IPS-18c (cell line): Measurements from ENCODE around the gene REEP1.
"Not testable (repeated sequence)": the region's sequence is repeated elsewhere in the genome, so short reads cannot be mapped to it uniquely, and the experiment has no call there.

Experiments
- H3K4me3 ChIP-seq: 2 replicates; pipeline ENCODE4 v1.7.0; 2013; ENCODE audit warnings: low read depth, mild to moderate bottlenecking, low read length, moderate library complexity; ENCODE audit not compliant: insufficient read depth
- H3K9me3 ChIP-seq: one replicate; pipeline ENCODE4 v1.6.1; 2013; ENCODE audit warnings: mild to moderate bottlenecking, low read length, moderate library complexity; ENCODE audit not compliant: control insufficient read depth, insufficient read depth

Gene REEP1

DNA sequence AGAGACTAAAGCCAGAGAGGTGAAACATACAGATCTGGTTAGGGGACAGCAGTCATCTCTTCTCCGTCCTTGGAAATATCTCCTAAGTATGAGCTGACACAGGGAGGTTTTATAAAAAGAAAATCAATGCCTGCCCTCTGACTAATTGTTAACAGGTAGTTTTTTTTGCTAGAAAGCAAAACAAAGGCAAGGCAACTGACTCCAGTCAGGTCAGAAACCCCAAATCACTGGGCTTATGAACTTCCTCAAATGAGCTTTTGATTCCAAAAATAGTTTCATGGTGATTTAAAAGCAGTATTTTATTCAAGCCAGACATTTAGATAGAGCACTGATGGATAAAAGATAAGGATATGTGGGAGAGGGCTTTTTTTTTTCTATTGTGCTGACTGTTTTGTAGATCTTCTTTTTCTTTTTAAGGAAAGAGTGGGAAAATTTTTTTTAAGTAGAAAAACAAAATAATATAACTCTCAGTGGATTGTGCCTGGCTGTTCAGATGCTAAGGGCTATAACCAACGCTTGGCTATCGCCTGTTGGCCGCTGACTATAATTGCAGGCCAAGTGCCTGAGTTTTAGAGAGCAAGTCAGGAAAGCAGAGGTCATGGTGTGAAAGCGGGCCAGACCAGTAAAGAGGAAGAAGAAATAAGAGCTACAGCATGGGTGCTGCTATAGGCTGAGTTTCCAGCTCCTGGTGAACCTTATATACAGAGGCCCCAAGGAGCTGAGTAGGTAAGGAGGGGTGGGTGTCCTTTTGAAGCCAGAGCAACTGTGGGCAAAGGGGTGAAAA is 93.3 kb downstream of the REEP1 start:
- Histone ChIP-seq H3K4me3 (no peak overlapping the region), H3K9me3 (no peaks in the 10 kb centered on the region)

DNA sequence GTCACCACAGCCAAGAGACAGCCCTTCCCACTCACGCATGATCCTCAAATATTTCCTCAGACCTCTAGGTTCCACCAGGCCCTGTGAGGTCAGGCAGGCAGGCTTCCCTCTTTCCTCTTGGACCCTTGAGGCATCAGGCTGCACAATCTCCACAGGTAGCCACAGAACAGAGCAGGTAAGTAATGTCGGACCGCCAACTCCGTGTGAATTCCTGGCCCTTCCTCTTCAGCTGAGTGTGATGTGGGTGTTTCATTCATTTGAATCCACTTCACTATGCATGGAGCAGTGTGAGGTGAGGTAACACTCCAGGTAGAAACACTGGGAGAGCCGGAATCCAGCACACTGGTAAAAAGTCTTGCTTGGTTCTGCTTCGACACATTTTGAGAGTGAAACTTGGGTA is 94.2 kb downstream of the REEP1 start:
- H3K4me3 ChIP-seq: no peak overlapping the region
- H3K9me3 ChIP-seq: no peaks in the 10 kb centered on the region

DNA sequence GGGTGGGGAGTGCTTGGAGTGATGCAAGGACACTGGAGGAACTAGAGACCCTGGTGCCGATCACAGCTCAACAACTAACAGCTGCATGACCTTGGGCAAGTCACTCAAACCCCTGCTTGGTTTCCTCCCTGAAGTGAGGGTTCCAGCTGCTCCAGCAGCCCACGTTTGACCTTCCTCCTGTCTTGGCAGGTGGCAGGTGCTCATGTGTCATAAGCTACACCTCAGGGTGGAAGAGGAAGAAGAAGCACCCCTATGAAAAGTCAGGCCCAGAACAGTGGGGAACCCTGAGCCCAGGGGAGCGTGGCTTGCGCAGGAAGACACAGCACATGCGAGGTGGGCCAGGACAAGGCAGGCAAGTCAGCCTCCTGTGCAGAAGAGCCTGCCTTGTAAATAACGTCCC is 95.8 kb downstream of the REEP1 start:
- no peaks in the 10 kb centered on the region for H3K9me3 ChIP-seq
- no peak overlapping the region for H3K4me3 ChIP-seq

DNA sequence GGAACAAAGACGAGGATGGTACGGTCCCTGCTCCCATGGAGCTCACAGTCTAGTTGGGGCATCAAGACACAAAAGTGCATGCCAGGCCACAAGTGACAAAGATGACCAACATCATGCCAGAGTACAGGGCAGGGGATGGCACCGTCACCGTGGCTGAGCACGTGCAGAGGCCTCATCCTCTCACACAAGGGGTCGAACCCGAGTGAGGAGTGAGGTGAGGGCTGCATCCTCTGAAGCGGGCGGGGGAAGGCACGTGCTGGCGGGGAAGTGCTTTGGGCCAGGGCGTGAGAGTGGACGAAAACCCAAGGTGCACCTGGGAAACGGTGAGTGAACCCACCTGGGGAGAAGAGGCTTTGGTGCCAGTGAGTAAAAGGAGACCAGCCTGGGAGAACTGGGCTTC is 97.2 kb downstream of the REEP1 start:
- Histone ChIP-seq H3K9me3 (no peaks in the 10 kb centered on the region), H3K4me3 (no peak overlapping the region)

DNA sequence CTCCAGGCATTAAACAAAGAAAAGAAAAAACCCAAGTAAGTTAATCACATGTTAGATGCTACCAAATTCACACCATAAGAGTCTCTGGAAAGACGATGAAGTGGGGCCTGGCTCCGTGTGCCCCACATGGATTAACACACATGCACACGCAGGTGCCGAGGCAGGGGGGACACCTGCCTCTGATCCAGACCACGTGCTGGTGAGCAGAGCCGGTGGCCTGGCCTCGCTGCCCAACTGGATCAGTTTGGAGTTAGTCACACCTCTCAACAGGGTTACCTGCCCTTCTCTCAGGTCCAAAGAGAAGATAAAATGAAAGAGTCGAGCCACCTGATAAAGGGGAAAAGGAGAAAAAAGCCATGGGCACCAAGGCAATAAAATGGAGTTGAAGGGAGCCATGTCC is 97.7 kb downstream of the REEP1 start:
- H3K4me3 ChIP-seq: no peak overlapping the region

DNA sequence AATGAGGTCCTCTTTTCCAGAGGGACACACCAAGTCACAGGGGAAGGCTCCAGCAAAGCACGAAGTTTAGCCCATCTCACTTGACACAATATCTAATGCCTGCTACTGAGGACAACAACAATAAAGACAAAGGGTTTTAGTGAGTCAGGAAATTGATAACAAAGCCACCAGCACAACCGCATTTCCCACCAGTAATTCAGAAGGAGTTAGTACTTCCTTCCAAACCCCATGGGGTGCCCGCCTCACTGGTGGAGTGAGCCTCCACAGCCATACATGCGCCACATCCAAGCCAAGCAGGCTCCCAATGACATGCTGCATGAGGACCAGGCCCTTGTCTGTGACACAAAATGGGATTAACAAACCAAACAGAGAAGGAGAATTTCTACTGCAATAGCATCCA is 98.1 kb downstream of the REEP1 start:
- H3K4me3 ChIP-seq: no peak overlapping the region
- no peaks in the 10 kb centered on the region for H3K9me3 ChIP-seq

More for the DNA sequence above, 97.7 kb downstream of the REEP1 start:
- H3K9me3 ChIP-seq: no peaks in the 10 kb centered on the region

DNA sequence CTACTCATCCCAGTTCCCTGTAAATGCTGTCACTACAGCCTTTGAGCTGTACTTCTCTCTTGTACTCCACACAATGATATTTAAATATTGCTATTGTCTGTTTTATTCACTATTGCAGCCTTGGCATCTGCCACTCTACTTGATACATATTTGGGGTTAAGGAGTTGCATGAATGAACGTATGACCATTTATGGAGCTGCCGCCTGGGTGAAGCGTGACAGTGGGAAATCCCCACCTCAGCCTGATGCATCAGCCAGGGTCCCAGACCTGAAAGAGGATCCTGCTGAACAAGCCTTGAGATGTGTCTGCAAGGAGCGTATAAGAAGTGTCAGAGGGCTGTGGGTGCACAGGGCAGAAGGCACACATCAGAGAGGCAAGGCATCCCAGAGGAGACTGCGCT is 99.1 kb downstream of the REEP1 start:
- no peaks in the 10 kb centered on the region for H3K9me3 ChIP-seq
- H3K4me3 ChIP-seq: no peak overlapping the region

DNA sequence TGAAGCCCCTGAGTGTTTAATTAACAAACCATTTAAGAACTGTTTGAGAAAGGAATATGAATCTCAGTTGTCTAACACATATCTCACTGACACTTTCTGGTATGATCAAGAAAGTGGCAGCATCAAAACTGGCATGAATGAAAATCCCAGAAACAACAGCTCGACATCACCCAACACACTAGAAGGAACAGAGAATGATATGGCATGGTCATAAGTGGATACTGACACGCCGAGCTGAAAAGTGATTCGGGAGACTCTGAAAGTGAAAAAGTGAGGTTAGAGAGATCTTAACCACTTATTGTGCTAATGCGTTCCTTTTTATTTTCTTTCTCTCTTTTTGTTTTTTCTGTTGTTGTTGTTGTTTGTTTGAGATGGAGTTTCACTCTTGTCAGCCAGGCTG is 100.3 kb downstream of the REEP1 start:
- H3K9me3 ChIP-seq: no peaks in the 10 kb centered on the region
- no peak overlapping the region for H3K4me3 ChIP-seq

DNA sequence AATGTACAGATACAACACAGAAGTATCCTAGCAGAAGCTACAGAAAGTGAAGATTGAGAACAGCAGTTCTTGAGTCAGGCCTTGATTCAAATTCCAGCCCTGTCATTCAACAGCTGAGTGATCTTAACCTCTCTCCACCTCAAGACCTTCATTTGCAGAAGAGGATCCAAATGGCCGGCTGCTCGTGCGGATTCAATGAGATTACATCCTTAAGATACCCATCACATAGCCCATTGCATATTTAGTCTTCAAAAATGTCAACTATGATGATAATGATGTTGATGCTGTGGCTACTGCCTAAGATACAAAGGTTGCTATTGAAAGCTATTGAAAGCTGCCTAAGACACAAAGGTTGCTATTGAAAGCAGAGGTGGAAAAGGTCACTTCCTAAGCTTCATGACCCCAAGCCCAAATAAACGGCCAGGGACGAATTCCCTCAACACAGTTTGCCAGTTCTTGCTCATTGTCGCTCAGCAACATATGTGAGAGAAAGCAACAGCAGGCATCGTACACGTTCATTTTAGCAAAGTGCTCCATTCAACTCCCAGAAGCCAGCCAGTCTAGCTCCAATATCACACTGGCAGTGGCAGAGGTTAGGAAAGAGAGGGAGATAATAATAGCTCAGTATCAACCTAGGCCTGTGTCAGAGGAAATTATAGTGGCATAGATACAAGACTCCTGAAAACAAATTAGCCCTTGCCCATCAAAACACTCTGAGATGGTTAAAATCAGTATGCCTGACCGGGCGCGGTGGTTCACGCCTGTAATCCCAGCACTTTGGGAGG is 102.0 kb downstream of the REEP1 start:
- no peaks in the 10 kb centered on the region for H3K9me3 ChIP-seq
- H3K4me3 ChIP-seq: no peak overlapping the region

DNA sequence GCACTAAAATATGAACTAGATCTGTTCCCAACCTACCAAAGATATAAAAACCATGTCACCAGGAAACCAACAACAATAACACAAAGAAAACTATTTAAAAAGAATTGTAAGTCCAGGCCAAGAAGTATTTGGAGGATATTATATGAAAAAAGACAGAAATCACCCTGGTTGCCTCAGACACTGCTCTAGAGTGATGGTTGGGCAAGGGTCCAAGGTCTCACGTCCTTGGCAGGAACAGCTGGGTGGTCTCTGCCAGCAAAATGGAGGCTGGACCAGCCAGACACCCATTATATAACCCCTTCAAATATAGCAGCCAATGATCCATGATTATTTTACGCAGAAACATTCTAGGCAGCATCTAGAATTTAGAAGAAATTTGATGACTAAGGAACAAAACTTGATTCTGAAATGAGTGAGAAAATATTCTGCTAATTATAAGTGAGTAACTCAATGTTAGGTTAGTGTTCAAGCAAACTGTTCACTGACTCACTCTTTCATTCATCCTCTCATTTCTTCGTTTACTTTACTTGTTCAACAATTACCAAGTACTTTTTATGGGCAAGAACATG is 102.8 kb downstream of the REEP1 start:
- Histone ChIP-seq H3K9me3 (no peaks in the 10 kb centered on the region), H3K4me3 (no peak overlapping the region)

DNA sequence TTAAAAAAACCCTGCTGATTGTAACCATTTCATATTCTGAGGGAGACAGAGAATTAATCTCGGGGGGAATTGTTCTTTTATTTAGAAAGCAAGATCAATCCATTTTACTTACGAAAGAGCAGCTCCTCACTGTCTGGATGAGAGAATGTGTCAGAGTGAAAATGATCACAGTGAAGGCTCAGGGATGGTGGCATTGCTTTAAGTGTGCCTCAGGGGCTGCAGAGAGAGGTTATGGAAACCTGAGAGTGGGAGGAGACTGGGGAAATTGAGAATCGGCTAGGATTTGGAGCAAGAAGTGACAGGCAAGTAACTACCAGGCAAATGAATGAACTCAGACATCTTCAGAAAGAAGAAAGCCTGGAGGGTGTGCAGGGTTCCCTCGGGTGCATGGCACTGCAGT is 104.0 kb downstream of the REEP1 start:
- Histone ChIP-seq H3K4me3 (no peak overlapping the region), H3K9me3 (no peaks in the 10 kb centered on the region)

DNA sequence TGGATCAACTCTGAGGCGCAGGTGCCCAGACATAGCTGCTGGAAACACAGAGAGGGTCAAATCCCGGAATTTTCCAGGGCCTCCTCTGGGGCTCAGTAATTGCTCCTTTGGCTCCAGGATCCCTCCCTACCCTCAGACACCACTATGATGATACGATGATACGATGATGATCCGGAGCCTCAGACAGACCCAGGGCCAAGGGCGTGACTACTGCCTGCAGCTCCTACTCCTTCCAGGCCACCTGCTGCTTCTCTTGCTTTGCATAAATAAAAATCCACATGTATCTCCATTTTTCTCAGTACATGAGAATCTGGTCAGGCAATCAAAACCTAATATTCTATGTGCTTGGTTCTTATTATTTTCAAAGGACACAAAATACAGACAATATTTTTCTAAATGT is 104.5 kb downstream of the REEP1 start:
- Histone ChIP-seq H3K9me3 (no peaks in the 10 kb centered on the region), H3K4me3 (no peak overlapping the region)

DNA sequence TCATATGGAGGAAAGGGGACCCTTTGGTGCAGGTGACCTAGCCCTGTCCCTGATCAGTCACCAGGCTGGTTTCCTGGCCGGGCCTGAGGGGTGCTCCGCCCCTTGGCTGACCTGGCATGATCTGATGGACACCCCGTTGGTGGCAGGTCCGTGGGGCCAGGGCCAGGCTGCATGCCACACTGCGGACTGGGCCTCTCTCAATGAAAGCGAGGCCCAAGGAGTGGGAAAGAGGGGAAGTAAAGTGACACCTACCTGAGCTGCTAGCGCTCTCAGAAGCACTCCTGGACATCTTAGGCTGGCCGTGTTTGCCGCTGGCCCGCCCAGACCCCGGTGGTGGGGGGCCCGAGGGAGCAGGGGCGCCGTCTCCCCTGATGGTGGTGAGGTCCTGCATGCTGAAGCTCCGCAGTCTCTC is 105.0 kb downstream of the REEP1 start:
- no peaks in the 10 kb centered on the region for H3K9me3 ChIP-seq
- no peak overlapping the region for H3K4me3 ChIP-seq

DNA sequence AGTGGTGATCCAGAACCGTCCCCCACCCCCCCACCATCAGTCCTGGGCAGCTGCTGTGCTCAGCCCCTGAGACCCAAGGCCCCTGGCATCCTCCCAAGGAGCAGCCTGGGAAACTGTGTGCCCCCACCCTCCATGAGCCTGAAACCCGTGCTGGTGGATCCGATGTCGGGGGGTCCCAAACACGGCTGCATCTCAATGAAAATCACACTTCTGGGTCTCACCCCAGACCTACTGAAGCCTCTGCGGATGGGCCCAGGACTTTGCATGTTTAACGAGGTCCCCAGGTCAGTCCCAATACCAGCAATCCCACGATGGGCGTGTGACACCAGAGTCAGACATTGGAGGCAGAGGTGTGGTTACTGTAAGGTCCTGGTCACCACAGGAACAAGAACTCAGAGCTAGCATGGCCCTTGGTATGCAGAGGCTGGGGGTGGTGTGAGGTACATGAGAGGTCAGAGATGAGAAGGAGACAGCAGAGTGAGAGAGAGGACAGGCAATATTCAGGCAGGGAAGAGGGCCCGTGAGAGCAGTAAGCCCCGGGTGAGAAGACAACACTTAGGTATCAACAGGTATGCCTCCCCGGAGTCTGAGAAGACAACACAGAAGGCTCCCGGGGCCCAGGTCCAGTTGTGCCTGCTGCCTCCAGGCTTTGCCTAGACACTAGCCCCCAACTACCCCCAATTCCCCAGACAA is 105.6 kb downstream of the REEP1 start:
- Histone ChIP-seq H3K4me3 (no peak overlapping the region), H3K9me3 (no peaks in the 10 kb centered on the region)

DNA sequence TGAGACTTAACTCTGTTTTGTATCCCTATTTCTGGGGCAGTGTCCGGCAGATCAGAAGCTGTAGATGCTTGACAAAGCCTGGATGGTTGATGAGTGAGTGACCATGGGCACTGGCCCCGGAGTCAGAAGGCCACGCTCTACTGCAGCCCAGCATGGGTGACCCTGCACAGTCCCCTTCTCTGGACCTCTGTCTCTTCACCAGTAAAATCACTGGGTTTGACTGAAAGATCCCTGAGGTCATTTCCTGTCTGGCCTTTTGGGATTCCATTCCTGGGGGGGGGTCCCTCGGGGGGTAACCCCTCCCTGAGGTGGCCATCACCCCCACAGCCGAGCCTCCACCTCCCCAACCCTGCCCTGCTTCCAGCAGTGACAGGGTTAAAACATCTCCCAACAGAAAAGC is 106.5 kb downstream of the REEP1 start:
- Histone ChIP-seq H3K9me3 (no peaks in the 10 kb centered on the region), H3K4me3 (no peak overlapping the region)

DNA sequence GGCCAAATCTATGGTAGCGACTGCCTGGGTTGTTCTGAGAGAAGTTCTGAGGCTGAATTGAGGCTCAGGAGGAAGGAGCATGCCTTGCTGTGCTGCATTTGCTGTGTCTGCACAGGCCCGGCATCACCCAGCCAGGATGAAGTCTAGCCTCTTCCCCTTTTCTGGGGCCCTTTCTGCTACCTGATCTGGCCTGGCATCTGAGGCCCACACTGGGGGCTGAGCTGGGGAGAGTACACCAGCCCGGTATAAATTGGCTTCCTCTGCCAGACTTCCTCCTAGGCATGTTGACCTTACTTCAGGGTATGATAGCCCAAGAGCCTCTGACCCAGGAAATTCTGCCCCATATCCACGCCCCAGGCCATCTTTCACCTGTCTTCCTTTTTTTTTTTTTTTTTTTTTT is 108.2 kb downstream of the REEP1 start:
- Histone ChIP-seq H3K9me3 (no peaks in the 10 kb centered on the region), H3K4me3 (no peak overlapping the region)

DNA sequence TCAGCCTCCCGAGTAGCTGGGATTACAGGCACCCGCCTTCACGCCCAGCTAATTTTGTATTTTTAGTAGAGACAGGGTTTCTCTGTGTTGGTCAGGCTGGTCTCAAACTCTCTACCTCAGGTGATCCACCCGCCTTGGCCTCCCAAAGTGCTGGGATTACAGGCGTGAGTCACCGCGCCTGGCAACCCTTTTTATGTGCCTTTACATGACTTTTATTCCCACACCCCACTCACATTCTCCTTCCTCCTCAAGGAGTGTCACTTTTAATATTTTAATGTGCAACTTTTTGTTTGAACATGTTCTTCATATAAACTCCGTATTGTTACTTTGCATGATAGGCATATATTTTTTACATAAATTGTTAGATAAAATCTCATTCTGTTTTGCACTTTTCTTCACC is 108.9 kb downstream of the REEP1 start:
- not testable (repeated sequence) for H3K9me3 ChIP-seq, H3K4me3 ChIP-seq

DNA sequence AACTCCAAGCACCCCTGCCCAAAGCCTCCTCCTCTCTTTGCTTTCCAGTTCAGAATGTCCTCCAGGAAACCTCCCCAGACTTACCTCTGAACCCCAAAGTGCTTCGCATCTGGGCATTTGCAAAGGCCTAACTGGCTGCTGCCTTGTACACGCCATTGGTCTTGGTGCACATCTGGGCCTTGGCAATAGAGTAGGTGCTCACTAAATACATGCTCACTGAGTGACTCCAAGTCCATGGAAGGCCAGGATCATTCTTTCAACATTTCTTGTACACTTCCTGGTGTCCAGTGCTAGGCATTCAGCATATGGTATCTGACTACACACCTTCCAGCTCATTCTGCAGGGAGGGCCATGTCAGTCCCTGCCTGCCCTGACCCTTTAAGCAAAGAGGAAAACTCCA is 109.7 kb downstream of the REEP1 start:
- H3K9me3 ChIP-seq: no peaks in the 10 kb centered on the region
- H3K4me3 ChIP-seq: no peak overlapping the region
